ENCODE measurements around the gene NRP1.

- TF ChIP-seq CTCF (IDR thresholded peaks at IDR 0.05) (no peak), POLR2A (IDR thresholded peaks at IDR 0.05) (no peak)
These were observed 81.1 kb downstream of the NRP1 start for GRCh38 chr10:33253411-33253810.
